GM23248 (cell line): ENCODE results near the gene CCM2.

Experiments
- EZH2 ChIP-seq: fragments of 200-600 bp; sonication (generic); IDR thresholded peaks from 2 replicates; pipeline ENCODE4 v1.6.1; 2018; ENCODE audit warnings: antibody characterized with exemption, mild to moderate bottlenecking; ENCODE audit not compliant: insufficient read depth, poor library complexity, severe bottlenecking
- EZH2phosphoT487 ChIP-seq: fragments of 200-600 bp; sonication (generic); IDR thresholded peaks from 2 replicates; pipeline ENCODE4 v1.6.1; 2018; ENCODE audit warnings: antibody characterized with exemption, moderate library complexity, mild to moderate bottlenecking, low read depth; ENCODE audit not compliant: insufficient read depth

DNA sequence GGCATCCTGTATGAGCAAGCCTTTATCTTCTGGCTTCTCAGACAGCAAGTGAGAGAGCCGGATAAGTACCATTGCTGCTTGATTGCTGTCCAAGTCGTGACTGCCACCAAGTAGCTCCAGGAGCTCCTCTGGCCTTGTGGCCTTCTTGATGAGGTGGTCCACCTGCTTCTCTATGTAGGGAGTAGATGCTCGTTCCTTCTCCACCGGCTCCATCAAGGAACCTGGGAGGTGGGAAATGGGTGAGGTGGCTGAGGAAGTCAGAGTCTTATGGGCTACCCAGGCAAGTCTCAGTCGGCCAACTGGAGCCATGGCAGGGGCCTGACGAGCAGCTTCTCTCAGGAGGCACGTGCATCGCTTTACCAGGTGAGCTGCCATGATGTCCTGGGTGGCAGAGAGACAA, 108.9 kb downstream of the CCM2 start:
- TF ChIP-seq EZH2 (no peak), EZH2phosphoT487 (no peak)
